ENCODE data around the gene SPPL3.
A peak's percentile ranks its signal among the peaks of the same experiment; 100 is the strongest.

The SPPL3 gene

DNA sequence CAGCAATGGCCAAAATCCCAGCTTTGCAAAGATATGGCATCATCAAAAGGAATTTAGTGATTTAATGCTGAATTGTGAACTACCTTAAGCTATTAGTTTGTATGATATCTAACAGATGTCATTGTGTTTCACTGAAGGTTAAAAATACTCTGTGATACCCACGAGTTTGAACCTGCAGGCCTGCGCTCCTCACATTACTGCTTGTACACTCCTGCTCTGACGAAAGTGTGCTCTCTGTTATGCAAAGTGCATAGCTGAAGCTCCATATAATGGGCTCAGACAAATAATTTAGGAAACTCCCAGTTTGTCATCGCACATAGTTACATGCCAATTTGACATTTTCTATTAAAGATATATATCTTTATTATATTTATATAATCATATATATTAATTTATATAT is 52.2 kb downstream of the SPPL3 start:
- Histone ChIP-seq H3K9ac (ENCODE audit: low read length) (no peak overlapping the region), H3K9me3 (ENCODE audit: control insufficient read depth, low read length) (no peaks in the 10 kb centered on the region), H3K4me3 (ENCODE audit: low read length) (no peak overlapping the region), H3K27me3 (replicated peaks; ENCODE audit: control insufficient read depth, insufficient read depth, low read length) (no peaks in the 10 kb centered on the region), H3K4me1 (ENCODE audit: control insufficient read depth, insufficient read depth, low read length) (peaks cover 17% of the 10 kb centered on the region), H3K36me3 (ENCODE audit: control insufficient read depth, insufficient read depth, low read length, severe bottlenecking) (no peaks in the 10 kb centered on the region)
- no peak for DNase-seq (ENCODE audit: low read depth)

DNA sequence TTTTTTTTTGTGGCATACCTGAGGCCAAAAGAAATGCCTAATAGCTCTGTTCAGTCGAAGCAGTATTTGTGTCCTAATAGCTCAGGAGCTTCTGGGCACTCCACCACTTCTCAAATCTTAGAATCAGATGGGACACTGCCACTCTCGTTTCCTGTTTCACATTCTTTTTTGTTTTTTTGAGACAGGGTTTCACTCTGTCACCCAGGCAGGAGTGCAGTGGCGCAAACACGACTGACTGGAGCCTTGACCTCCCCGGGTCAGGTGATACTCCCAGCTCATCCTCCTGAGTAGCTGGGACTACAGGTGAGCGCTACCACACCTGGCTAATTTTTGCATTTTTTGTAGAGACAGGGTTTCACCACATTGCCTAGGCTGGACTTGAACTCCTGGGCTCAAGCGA is 52.7 kb downstream of the SPPL3 start:
- DNase-seq (ENCODE audit: low read depth), result no peak
- no peaks in the 10 kb centered on the region for H3K27me3 ChIP-seq (replicated peaks; ENCODE audit: control insufficient read depth, insufficient read depth, low read length)
- no peak overlapping the region for H3K9ac ChIP-seq (ENCODE audit: low read length)
- no peaks in the 10 kb centered on the region for H3K36me3 ChIP-seq (ENCODE audit: control insufficient read depth, insufficient read depth, low read length, severe bottlenecking)
- H3K4me3 ChIP-seq (ENCODE audit: low read length), result no peak overlapping the region
- peaks cover 22% of the 10 kb centered on the region for H3K4me1 ChIP-seq (ENCODE audit: control insufficient read depth, insufficient read depth, low read length)
- H3K9me3 ChIP-seq (ENCODE audit: control insufficient read depth, low read length), result no peaks in the 10 kb centered on the region

DNA sequence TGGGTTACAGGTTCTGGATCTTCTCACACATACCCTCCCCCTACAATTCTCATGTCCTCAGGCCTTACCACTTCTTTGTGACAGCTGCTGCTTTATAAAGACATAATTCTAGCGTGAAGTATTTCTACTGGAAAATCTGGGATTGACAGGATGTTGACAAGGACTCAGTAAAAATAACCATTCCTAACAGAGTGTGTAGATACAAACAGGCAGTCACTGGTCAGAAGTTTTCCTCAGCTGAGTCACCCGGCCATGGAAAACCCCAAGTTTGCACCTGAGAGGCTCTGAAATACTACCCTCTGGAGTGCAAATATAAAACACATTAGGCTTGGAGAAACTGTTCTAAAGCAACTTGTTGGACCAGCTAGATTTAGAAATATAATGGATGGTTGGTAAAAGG is 54.4 kb downstream of the SPPL3 start:
- Histone ChIP-seq H3K9me3 (ENCODE audit: control insufficient read depth, low read length) (no peaks in the 10 kb centered on the region), H3K4me1 (ENCODE audit: control insufficient read depth, insufficient read depth, low read length) (peaks cover 24% of the 10 kb centered on the region), H3K4me3 (ENCODE audit: low read length) (no peak overlapping the region), H3K9ac (ENCODE audit: low read length) (no peak overlapping the region), H3K36me3 (ENCODE audit: control insufficient read depth, insufficient read depth, low read length, severe bottlenecking) (no peaks in the 10 kb centered on the region), H3K27me3 (replicated peaks; ENCODE audit: control insufficient read depth, insufficient read depth, low read length) (no peaks in the 10 kb centered on the region)
- DNase-seq (ENCODE audit: low read depth), result peak; percentile 56

GRCh38 chr12:120847814-120848213 is 56.3 kb downstream of the SPPL3 start:
- H3K36me3 ChIP-seq (ENCODE audit: control insufficient read depth, insufficient read depth, low read length, severe bottlenecking), result no peaks in the 10 kb centered on the region
- H3K4me1 ChIP-seq (ENCODE audit: control insufficient read depth, insufficient read depth, low read length), result peaks cover 22% of the 10 kb centered on the region
- no peak overlapping the region for H3K4me3 ChIP-seq (ENCODE audit: low read length)
- no peaks in the 10 kb centered on the region for H3K27me3 ChIP-seq (replicated peaks; ENCODE audit: control insufficient read depth, insufficient read depth, low read length)
- H3K9ac ChIP-seq (ENCODE audit: low read length), result no peak overlapping the region
- H3K9me3 ChIP-seq (ENCODE audit: control insufficient read depth, low read length), result no peaks in the 10 kb centered on the region
- DNase-seq (ENCODE audit: low read depth), result no peak

- H3K36me3 ChIP-seq (ENCODE audit: control insufficient read depth, insufficient read depth, low read length, severe bottlenecking), result no peaks in the 10 kb centered on the region
- H3K4me1 ChIP-seq (ENCODE audit: control insufficient read depth, insufficient read depth, low read length), result peaks cover 25% of the 10 kb centered on the region
- no peak overlapping the region for H3K4me3 ChIP-seq (ENCODE audit: low read length)
- no peak overlapping the region for H3K9ac ChIP-seq (ENCODE audit: low read length)
- H3K27me3 ChIP-seq (replicated peaks; ENCODE audit: control insufficient read depth, insufficient read depth, low read length), result no peaks in the 10 kb centered on the region
- DNase-seq (ENCODE audit: low read depth), result no peak
- H3K9me3 ChIP-seq (ENCODE audit: control insufficient read depth, low read length), result no peaks in the 10 kb centered on the region
These were observed 56.8 kb downstream of the SPPL3 start for GRCh38 chr12:120847392-120847791.

DNA sequence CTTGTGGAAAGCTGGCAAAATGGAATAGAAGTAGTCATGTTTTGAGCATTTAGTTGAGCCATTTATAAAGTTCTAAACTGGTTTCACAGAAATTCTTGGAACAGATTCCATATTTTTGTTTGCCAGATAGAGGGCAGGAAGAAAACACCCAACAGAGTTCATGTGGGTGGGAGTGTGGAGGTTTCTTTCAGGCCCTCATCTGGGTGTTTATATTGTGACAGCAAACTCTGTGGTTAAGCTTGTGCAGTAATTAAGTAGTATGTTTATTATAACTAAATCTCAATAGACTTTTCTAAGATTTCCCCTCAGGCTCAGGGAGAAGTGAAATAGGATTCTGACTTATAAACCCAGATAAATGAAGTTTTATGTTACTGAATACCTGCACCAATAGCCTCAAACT is 57.4 kb downstream of the SPPL3 start:
- DNase-seq (ENCODE audit: low read depth), result peak; percentile 49
- Histone ChIP-seq H3K4me3 (ENCODE audit: low read length) (no peak overlapping the region), H3K9ac (ENCODE audit: low read length) (no peak overlapping the region), H3K36me3 (ENCODE audit: control insufficient read depth, insufficient read depth, low read length, severe bottlenecking) (no peaks in the 10 kb centered on the region), H3K27me3 (replicated peaks; ENCODE audit: control insufficient read depth, insufficient read depth, low read length) (no peaks in the 10 kb centered on the region), H3K4me1 (ENCODE audit: control insufficient read depth, insufficient read depth, low read length) (peaks cover 31% of the 10 kb centered on the region), H3K9me3 (ENCODE audit: control insufficient read depth, low read length) (no peaks in the 10 kb centered on the region)

GRCh38 chr12:120845696-120846095 is 58.5 kb downstream of the SPPL3 start:
- no peak overlapping the region for H3K9ac ChIP-seq (ENCODE audit: low read length)
- H3K27me3 ChIP-seq (replicated peaks; ENCODE audit: control insufficient read depth, insufficient read depth, low read length), result no peaks in the 10 kb centered on the region
- H3K36me3 ChIP-seq (ENCODE audit: control insufficient read depth, insufficient read depth, low read length, severe bottlenecking), result no peaks in the 10 kb centered on the region
- DNase-seq (ENCODE audit: low read depth), result no peak
- H3K9me3 ChIP-seq (ENCODE audit: control insufficient read depth, low read length), result no peaks in the 10 kb centered on the region
- peaks cover 34% of the 10 kb centered on the region for H3K4me1 ChIP-seq (ENCODE audit: control insufficient read depth, insufficient read depth, low read length)
- H3K4me3 ChIP-seq (ENCODE audit: low read length), result no peak overlapping the region

DNA sequence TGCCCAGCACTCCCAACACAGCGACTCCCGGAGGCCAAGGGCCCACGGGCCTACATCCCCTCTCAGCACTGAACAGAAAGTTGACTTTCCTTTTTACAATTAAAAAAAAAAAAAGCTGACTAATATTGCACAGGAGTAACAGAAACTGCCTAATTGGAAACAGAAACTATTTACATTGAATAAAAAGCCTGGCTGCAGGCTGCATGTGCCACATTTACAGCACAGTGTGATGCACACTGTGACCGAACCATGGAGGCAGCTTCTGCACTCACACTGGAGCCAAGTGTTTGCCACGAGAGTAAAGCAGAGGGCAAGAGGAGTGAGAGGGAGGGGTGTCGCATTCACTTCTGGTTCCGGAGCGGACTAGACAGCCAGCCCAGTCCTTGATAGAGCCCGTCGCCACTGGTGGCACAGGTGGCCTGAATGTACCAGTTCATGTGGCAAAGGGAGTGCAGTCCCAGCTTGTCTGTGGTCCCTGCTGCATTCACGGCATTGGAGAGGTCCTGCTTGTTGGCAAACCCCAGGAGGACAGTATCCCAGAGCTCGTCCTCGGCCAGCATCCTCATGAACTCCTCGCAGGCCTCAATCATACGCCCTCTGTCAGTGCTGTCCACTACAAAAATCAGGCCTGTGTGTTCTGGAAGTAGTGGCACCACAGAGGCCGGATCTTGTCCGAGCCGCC is 59.2 kb downstream of the SPPL3 start:
- Histone ChIP-seq H3K9ac (ENCODE audit: low read length) (no peak overlapping the region), H3K36me3 (ENCODE audit: control insufficient read depth, insufficient read depth, low read length, severe bottlenecking) (no peaks in the 10 kb centered on the region), H3K27me3 (replicated peaks; ENCODE audit: control insufficient read depth, insufficient read depth, low read length) (no peaks in the 10 kb centered on the region), H3K4me1 (ENCODE audit: control insufficient read depth, insufficient read depth, low read length) (peaks cover 34% of the 10 kb centered on the region), H3K4me3 (ENCODE audit: low read length) (no peak overlapping the region), H3K9me3 (ENCODE audit: control insufficient read depth, low read length) (no peaks in the 10 kb centered on the region)
- no peak for DNase-seq (ENCODE audit: low read depth)

GRCh38 chr12:120844297-120844696 is 59.9 kb downstream of the SPPL3 start:
- H3K4me1 ChIP-seq (ENCODE audit: control insufficient read depth, insufficient read depth, low read length), result peaks cover 34% of the 10 kb centered on the region
- H3K27me3 ChIP-seq (replicated peaks; ENCODE audit: control insufficient read depth, insufficient read depth, low read length), result no peaks in the 10 kb centered on the region
- H3K9ac ChIP-seq (ENCODE audit: low read length), result no peak overlapping the region
- H3K9me3 ChIP-seq (ENCODE audit: control insufficient read depth, low read length), result no peaks in the 10 kb centered on the region
- H3K4me3 ChIP-seq (ENCODE audit: low read length), result no peak overlapping the region
- DNase-seq (ENCODE audit: low read depth), result no peak
- no peaks in the 10 kb centered on the region for H3K36me3 ChIP-seq (ENCODE audit: control insufficient read depth, insufficient read depth, low read length, severe bottlenecking)

- no peak for DNase-seq (ENCODE audit: low read depth)
- no peaks in the 10 kb centered on the region for H3K9me3 ChIP-seq (ENCODE audit: control insufficient read depth, low read length)
- no peaks in the 10 kb centered on the region for H3K27me3 ChIP-seq (replicated peaks; ENCODE audit: control insufficient read depth, insufficient read depth, low read length)
- H3K4me1 ChIP-seq (ENCODE audit: control insufficient read depth, insufficient read depth, low read length), result peaks cover 34% of the 10 kb centered on the region
- H3K9ac ChIP-seq (ENCODE audit: low read length), result no peak overlapping the region
- H3K4me3 ChIP-seq (ENCODE audit: low read length), result no peak overlapping the region
- H3K36me3 ChIP-seq (ENCODE audit: control insufficient read depth, insufficient read depth, low read length, severe bottlenecking), result no peaks in the 10 kb centered on the region
These were observed 60.7 kb downstream of the SPPL3 start for GRCh38 chr12:120843472-120843871.

DNA sequence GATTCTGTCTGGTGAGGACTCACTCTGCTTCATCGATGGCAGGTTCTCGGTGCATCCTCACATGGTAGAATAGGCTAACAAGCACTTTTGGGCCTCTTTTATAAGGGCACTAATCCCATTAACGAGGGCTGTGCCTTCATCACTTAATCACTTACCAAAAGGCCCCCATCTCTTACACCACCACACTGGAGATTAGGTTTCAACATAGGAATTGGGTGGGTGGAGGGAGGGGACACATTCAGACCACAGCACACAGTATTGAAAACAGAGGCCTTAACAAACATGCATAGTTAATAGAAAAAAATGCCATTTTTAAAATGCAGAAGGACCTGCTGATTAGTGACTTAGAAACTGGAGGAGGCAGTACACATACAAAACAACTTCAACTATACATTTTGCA is 61.6 kb downstream of the SPPL3 start:
- Histone ChIP-seq H3K27me3 (replicated peaks; ENCODE audit: control insufficient read depth, insufficient read depth, low read length) (no peaks in the 10 kb centered on the region), H3K9me3 (ENCODE audit: control insufficient read depth, low read length) (no peaks in the 10 kb centered on the region), H3K36me3 (ENCODE audit: control insufficient read depth, insufficient read depth, low read length, severe bottlenecking) (no peaks in the 10 kb centered on the region), H3K4me1 (ENCODE audit: control insufficient read depth, insufficient read depth, low read length) (peaks cover 34% of the 10 kb centered on the region), H3K4me3 (ENCODE audit: low read length) (no peak overlapping the region), H3K9ac (ENCODE audit: low read length) (no peak overlapping the region)
- peak; percentile 40 for DNase-seq (ENCODE audit: low read depth)

- Histone ChIP-seq H3K9me3 (ENCODE audit: control insufficient read depth, low read length) (no peaks in the 10 kb centered on the region), H3K9ac (ENCODE audit: low read length) (no peak overlapping the region), H3K4me1 (ENCODE audit: control insufficient read depth, insufficient read depth, low read length) (peaks cover 29% of the 10 kb centered on the region), H3K27me3 (replicated peaks; ENCODE audit: control insufficient read depth, insufficient read depth, low read length) (no peaks in the 10 kb centered on the region), H3K4me3 (ENCODE audit: low read length) (no peak overlapping the region), H3K36me3 (ENCODE audit: control insufficient read depth, insufficient read depth, low read length, severe bottlenecking) (no peaks in the 10 kb centered on the region)
- no peak for DNase-seq (ENCODE audit: low read depth)
These were observed 62.6 kb downstream of the SPPL3 start for GRCh38 chr12:120841525-120841924.
